HepG2 (cell line): ENCODE results near the gene PRRT2. TPM values are rescaled to one million over a fixed set of nuclear protein-coding genes. Genes with fewer than 3 reads are reported as not detected.

Source experiments
- ARID2 ChIP-seq: sonication (generic); formaldehyde crosslinking; IDR thresholded peaks from 2 replicates; pipeline ENCODE4 v1.8.1; 2022; ENCODE audit warnings: mild to moderate bottlenecking, missing genetic modification reagents, borderline replicate concordance
- ATF5 ChIP-seq: sonication (generic); formaldehyde crosslinking; IDR thresholded peaks from 2 replicates; pipeline ENCODE4 v1.4.0; 2020; ENCODE audit warnings: mild to moderate bottlenecking, low read depth, missing genetic modification reagents
- NFE2L1 ChIP-seq: sonication (generic); formaldehyde crosslinking; IDR thresholded peaks from 2 replicates; pipeline ENCODE4 v1.4.0; 2020; ENCODE audit warnings: missing genetic modification reagents, mild to moderate bottlenecking, borderline replicate concordance
- ZFP41 ChIP-seq: sonication (generic); formaldehyde crosslinking; IDR thresholded peaks from 2 replicates; pipeline ENCODE4 v1.4.0; 2020; ENCODE audit warnings: mild to moderate bottlenecking, missing genetic modification reagents, borderline replicate concordance
- ZNF224 ChIP-seq: sonication (generic); formaldehyde crosslinking; IDR thresholded peaks from 2 replicates; pipeline ENCODE4 v1.5.0; 2020; ENCODE audit warnings: mild to moderate bottlenecking, missing genetic modification reagents
- ZNF263 ChIP-seq: sonication (generic); formaldehyde crosslinking; IDR thresholded peaks from 2 replicates; pipeline ENCODE4 v1.4.0; 2020; ENCODE audit warnings: missing genetic modification reagents
- ZNF616 ChIP-seq: sonication (generic); formaldehyde crosslinking; IDR thresholded peaks from 2 replicates; pipeline ENCODE4 v1.5.0; 2020; ENCODE audit warnings: low read depth, mild to moderate bottlenecking, missing genetic modification reagents
- ZNF839 ChIP-seq: sonication (generic); formaldehyde crosslinking; IDR thresholded peaks from 2 replicates; pipeline ENCODE4 v1.4.0; 2020; ENCODE audit warnings: missing genetic modification reagents, mild to moderate bottlenecking, borderline replicate concordance
- polyA plus RNA-seq, 8 experiments: library from polyadenylated mRNA; depleted of rRNA in 3 of 8; stranded (reverse) in 7 of 8; unstranded in 1 of 8; fragments of >200 nt; fragmentation: Illumina TruSeq in 4 of 8; extraction: Trizol in 4 of 8; gene quantifications; 2 replicates each; pipeline versions ENCODE4 v1.2.1 to v1.2.3, GENCODE V29; 2011 to 2016; ENCODE audit warnings: low read depth in 4 of 8, missing spikeins in 1 of 8, mixed read lengths in 1 of 8; ENCODE audit not compliant: insufficient read depth in 1 of 8
- total RNA-seq, 5 experiments: library from RNA; depleted of rRNA; stranded (reverse); fragments of >200 nt; fragmentation: Illumina TruSeq; extraction: Trizol; gene quantifications; 2 replicates each; pipeline ENCODE4 v1.2.3, GENCODE V29; 2016; ENCODE audit warnings: low read depth in 1 of 5
- TF ChIP-seq, protein P1 (sequence below): sonication (generic); formaldehyde crosslinking; IDR thresholded peaks from 2 replicates; pipeline ENCODE4 v1.9.0; 2021; ENCODE audit warnings: mild to moderate bottlenecking, missing genetic modification reagents
- TF ChIP-seq, protein P2 (sequence below): sonication (generic); formaldehyde crosslinking; IDR thresholded peaks from 2 replicates; pipeline ENCODE4 v1.8.0; 2022; ENCODE audit warnings: mild to moderate bottlenecking, missing genetic modification reagents, moderate library complexity
- TF ChIP-seq, protein P3 (sequence below): sonication (generic); formaldehyde crosslinking; IDR thresholded peaks from 2 replicates; pipeline ENCODE4 v1.4.0; 2020; ENCODE audit warnings: mild to moderate bottlenecking, missing genetic modification reagents
- TF ChIP-seq, protein P4 (sequence below): sonication (generic); formaldehyde crosslinking; IDR thresholded peaks from 2 replicates; pipeline ENCODE4 v1.4.0; 2020; ENCODE audit warnings: missing genetic modification reagents, mild to moderate bottlenecking, borderline replicate concordance

PRRT2 gene
- total and polyA plus RNA-seq, 2 of the 13 experiments (the other 11 are each of a cell fraction or from before 2014, with no cell fraction given), result 0.51 to 1.1 TPM

DNA sequence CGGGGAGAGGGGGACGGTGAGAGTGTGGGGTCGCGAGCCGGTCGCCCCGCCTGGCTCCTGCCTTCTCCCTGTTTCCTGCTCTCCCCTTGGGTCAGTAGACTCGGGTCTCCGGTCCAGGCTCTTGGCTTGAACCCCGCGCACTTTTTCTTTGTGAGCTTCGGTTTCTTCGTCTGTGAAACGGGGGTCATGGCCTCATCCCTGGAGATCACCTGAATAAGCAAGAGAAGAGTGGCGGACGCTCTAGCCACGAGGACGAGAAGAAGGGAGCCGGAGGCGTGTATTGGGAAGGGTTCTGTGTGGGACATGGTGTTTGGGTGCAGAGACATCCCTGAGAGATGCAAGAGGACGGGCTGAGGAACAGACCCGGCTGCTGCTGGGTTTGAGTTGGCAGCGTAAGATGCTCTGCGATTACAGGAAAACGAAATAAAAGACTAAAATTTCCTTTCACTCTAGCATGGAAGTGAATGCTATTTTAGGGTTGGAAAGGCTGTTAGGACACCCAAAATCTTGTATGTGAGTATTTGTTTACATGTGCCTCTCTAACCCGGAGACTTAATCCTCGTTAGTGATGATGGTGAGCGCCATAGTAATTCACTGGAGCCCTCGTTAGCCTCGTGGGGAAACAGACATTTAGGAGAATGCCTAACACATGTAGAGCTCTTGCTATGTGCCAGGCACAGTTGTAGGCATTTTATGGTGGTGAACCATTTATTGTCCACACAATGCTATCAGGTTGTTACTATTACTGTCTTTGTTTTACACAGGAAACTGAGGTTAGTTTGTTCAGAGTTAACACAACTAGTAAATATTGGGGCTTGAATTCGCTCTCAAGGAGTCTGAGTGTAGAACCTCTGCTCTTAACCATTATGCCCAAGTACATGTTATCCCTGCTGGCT lies 20.8 kb upstream of the PRRT2 start (continued):
- TF ChIP-seq, protein P1, sequence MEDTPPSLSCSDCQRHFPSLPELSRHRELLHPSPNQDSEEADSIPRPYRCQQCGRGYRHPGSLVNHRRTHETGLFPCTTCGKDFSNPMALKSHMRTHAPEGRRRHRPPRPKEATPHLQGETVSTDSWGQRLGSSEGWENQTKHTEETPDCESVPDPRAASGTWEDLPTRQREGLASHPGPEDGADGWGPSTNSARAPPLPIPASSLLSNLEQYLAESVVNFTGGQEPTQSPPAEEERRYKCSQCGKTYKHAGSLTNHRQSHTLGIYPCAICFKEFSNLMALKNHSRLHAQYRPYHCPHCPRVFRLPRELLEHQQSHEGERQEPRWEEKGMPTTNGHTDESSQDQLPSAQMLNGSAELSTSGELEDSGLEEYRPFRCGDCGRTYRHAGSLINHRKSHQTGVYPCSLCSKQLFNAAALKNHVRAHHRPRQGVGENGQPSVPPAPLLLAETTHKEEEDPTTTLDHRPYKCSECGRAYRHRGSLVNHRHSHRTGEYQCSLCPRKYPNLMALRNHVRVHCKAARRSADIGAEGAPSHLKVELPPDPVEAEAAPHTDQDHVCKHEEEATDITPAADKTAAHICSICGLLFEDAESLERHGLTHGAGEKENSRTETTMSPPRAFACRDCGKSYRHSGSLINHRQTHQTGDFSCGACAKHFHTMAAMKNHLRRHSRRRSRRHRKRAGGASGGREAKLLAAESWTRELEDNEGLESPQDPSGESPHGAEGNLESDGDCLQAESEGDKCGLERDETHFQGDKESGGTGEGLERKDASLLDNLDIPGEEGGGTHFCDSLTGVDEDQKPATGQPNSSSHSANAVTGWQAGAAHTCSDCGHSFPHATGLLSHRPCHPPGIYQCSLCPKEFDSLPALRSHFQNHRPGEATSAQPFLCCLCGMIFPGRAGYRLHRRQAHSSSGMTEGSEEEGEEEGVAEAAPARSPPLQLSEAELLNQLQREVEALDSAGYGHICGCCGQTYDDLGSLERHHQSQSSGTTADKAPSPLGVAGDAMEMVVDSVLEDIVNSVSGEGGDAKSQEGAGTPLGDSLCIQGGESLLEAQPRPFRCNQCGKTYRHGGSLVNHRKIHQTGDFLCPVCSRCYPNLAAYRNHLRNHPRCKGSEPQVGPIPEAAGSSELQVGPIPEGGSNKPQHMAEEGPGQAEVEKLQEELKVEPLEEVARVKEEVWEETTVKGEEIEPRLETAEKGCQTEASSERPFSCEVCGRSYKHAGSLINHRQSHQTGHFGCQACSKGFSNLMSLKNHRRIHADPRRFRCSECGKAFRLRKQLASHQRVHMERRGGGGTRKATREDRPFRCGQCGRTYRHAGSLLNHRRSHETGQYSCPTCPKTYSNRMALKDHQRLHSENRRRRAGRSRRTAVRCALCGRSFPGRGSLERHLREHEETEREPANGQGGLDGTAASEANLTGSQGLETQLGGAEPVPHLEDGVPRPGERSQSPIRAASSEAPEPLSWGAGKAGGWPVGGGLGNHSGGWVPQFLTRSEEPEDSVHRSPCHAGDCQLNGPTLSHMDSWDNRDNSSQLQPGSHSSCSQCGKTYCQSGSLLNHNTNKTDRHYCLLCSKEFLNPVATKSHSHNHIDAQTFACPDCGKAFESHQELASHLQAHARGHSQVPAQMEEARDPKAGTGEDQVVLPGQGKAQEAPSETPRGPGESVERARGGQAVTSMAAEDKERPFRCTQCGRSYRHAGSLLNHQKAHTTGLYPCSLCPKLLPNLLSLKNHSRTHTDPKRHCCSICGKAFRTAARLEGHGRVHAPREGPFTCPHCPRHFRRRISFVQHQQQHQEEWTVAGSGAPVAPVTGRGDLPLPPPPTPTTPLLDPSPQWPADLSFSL (CRISPR knock-in tag), result 0 out of 2 replicates have a peak, but pooled peaks have one; percentile 39
- TF ChIP-seq ZFP41 (CRISPR knock-in tag) (0 out of 2 replicates have a peak, but pooled peaks have one; percentile 14), ARID2 (CRISPR knock-in tag) (peak; percentile 4; the same call in 1 of the 2 replicates), NFE2L1 (CRISPR knock-in tag) (0 out of 2 replicates have a peak, but pooled peaks have one; percentile 10), ATF5 (CRISPR knock-in tag) (no peak), ZNF616 (CRISPR knock-in tag) (peak; percentile 23; the same call in 1 of the 2 replicates), ZNF224 (CRISPR knock-in tag) (0 out of 2 replicates have a peak, but pooled peaks have one; percentile 13), ZNF263 (CRISPR knock-in tag) (peak; percentile 1; the same call in 1 of the 2 replicates), ZNF839 (0 out of 2 replicates have a peak, but pooled peaks have one; percentile 4)
- TF ChIP-seq, protein P2, sequence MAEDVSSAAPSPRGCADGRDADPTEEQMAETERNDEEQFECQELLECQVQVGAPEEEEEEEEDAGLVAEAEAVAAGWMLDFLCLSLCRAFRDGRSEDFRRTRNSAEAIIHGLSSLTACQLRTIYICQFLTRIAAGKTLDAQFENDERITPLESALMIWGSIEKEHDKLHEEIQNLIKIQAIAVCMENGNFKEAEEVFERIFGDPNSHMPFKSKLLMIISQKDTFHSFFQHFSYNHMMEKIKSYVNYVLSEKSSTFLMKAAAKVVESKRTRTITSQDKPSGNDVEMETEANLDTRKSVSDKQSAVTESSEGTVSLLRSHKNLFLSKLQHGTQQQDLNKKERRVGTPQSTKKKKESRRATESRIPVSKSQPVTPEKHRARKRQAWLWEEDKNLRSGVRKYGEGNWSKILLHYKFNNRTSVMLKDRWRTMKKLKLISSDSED, result no peak
- TF ChIP-seq, protein P3, sequence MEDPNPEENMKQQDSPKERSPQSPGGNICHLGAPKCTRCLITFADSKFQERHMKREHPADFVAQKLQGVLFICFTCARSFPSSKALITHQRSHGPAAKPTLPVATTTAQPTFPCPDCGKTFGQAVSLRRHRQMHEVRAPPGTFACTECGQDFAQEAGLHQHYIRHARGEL (CRISPR knock-in tag), result 0 out of 2 replicates have a peak, but pooled peaks have one; percentile 2
- TF ChIP-seq, protein P4, sequence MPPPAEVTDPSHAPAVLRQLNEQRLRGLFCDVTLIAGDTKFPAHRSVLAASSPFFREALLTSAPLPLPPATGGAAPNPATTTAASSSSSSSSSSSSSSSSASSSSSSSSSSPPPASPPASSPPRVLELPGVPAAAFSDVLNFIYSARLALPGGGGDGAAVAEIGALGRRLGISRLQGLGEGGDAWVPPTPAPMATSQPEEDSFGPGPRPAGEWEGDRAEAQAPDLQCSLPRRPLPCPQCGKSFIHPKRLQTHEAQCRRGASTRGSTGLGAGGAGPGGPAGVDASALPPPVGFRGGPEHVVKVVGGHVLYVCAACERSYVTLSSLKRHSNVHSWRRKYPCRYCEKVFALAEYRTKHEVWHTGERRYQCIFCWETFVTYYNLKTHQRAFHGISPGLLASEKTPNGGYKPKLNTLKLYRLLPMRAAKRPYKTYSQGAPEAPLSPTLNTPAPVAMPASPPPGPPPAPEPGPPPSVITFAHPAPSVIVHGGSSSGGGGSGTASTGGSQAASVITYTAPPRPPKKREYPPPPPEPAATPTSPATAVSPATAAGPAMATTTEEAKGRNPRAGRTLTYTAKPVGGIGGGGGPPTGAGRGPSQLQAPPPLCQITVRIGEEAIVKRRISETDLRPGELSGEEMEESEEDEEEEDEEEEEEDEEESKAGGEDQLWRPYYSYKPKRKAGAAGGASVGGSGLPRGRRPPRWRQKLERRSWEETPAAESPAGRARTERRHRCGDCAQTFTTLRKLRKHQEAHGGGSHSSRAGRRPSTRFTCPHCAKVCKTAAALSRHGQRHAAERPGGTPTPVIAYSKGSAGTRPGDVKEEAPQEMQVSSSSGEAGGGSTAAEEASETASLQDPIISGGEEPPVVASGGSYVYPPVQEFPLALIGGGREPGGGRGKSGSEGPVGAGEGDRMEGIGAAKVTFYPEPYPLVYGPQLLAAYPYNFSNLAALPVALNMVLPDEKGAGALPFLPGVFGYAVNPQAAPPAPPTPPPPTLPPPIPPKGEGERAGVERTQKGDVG (CRISPR knock-in tag), result peak; percentile 14; the same call in 1 of the 2 replicates
